Spleen (tissue), 11 donors: Measurements from ENCODE around the gene RHEB. TPM values are rescaled to one million over a fixed set of nuclear protein-coding genes. Genes with fewer than 3 reads are reported as not detected.

Experiments used
- DNase-seq: peaks from one replicate; pipeline ENCODE4 v3.0.0-alpha.2; 2020
- H3K27ac ChIP-seq, 8 donors: fragments of 200-600 bp; sonication (generic) in 7 of 8; 1 replicate in 4 of 8; 2 replicates in 4 of 8; pipeline versions ENCODE4 v1.5.0 to v1.8.0; 2016 to 2021; ENCODE audit warnings: inconsistent platforms in 4 of 8, mild to moderate bottlenecking in 4 of 8, moderate library complexity in 1 of 8
- H3K27me3 ChIP-seq, 7 donors: fragments of 200-600 bp; sonication (generic) in 6 of 7; replicated peaks in 1 of 7; 1 replicate in 4 of 7; 2 replicates in 3 of 7; pipeline versions ENCODE4 v1.5.0 to v1.8.0; 2016 to 2021; ENCODE audit warnings: inconsistent platforms in 3 of 7, mild to moderate bottlenecking in 1 of 7
- H3K36me3 ChIP-seq, 6 donors: fragments of 200-600 bp; sonication (generic) in 5 of 6; 1 replicate in 4 of 6; 2 replicates in 2 of 6; pipeline versions ENCODE4 v1.5.0 to v1.8.0; 2016 to 2021; ENCODE audit warnings: inconsistent platforms in 2 of 6
- H3K4me1 ChIP-seq, 6 donors: fragments of 200-600 bp; sonication (generic) in 5 of 6; 1 replicate in 3 of 6; 2 replicates in 3 of 6; pipeline versions ENCODE4 v1.5.0 to v1.8.0; 2016 to 2021; ENCODE audit warnings: inconsistent platforms in 3 of 6
- H3K4me3 ChIP-seq, 8 donors: fragments of 200-600 bp; sonication (generic) in 7 of 8; 1 replicate in 4 of 8; 2 replicates in 4 of 8; pipeline versions ENCODE4 v1.5.0 to v1.8.0; 2016 to 2021; ENCODE audit warnings: inconsistent platforms in 4 of 8, mild to moderate bottlenecking in 4 of 8, moderate library complexity in 2 of 8
- H3K9me3 ChIP-seq, 8 donors: fragments of 200-600 bp; sonication (generic) in 7 of 8; 1 replicate in 4 of 8; 2 replicates in 4 of 8; pipeline versions ENCODE4 v1.5.0 to v1.8.0; 2016 to 2021; ENCODE audit warnings: inconsistent platforms in 4 of 8
- CTCF ChIP-seq, 11 experiments: fragments of 200-600 bp in 7 of 11; fragments of 450-650 bp in 4 of 11; sonication (generic) in 4 of 11; IDR thresholded peaks in 8 of 11; conservative IDR thresholded peaks in 3 of 11; 1 replicate in 7 of 11; 2 replicates in 4 of 11; pipeline versions ENCODE4 v1.4.0 to v1.8.0; 2016 to 2021; ENCODE audit warnings: antibody characterized with exemption in 11 of 11, inconsistent platforms in 4 of 11, mild to moderate bottlenecking in 1 of 11
- POLR2A ChIP-seq, 3 donors: fragments of 450-650 bp; IDR thresholded peaks; one replicate each; pipeline ENCODE4 v1.5.1; 2017; ENCODE audit warnings: antibody characterized with exemption in 3 of 3, mild to moderate bottlenecking in 1 of 3
- POLR2AphosphoS5 ChIP-seq, 3 donors: sonication (generic); formaldehyde crosslinking; IDR thresholded peaks; one replicate each; pipeline ENCODE4 v1.5.1; 2017; ENCODE audit warnings: antibody characterized with exemption in 3 of 3
- WGBS, 5 donors: extraction: QIAGEN DNeasy Blood & Tissue Kit in 3 of 5; methylation state at CpG; one replicate each; pipeline versions ENCODE4 v1.1.5 to v1.1.7; 2013 to 2018; 5-methylcytosine and 5-hydroxymethylcytosine counted together
- intact Hi-C: fragments of 100-400 bp; cut with DNase I; formaldehyde crosslinking; loops from one replicate; pipeline ENCODE4 v1.15.0; 2023; ENCODE audit warnings: low total_unique reads
- polyA plus RNA-seq, 3 donors: library from polyadenylated mRNA; stranded (reverse); fragments of 200-250 nt; gene quantifications; one replicate each; pipeline ENCODE4 v1.2.1, GENCODE V29; 2013
- total RNA-seq, 7 donors: library from RNA; depleted of rRNA in 3 of 7; stranded (reverse); fragments of >200 nt in 3 of 7; fragmentation: NEBNext Ultra II Directional in 4 of 7; extraction: Animal tissue kit (Norgen Biotek cat#: 25700) in 4 of 7; gene quantifications; one replicate each; pipeline versions ENCODE4 v1.1.0 to v1.2.1, GENCODE V29; 2016 to 2021
- donor health status: healthy with polysubstance abuse.
- donor health status: DM: no; HTN: no; CAD: no; lungs with moderate emphysema.
- donor health status: DM: no; HTN: no; CAD: no.
- donor health status: Bipolar disorder and iron deficiency.
- donor health status: healthy.
- donor health status: DM: no; HTN: no; CAD: no.
- donor health status: DM: yes; HTN: yes; CAD: no.

The RHEB gene
- total and polyA plus RNA-seq, 10 donors = 42.3 to 89.9 (median 72.5) TPM

- Histone ChIP-seq H3K9me3 (no peaks in the 10 kb centered on the region), H3K4me1 (peaks cover 11 to 86% (median 27%) of the 10 kb centered on the region in 6 donors), H3K36me3 (peaks cover 0 to 98% (median 44%) of the 10 kb centered on the region in 6 donors), H3K4me3 (no peak overlapping the region), H3K27ac (peak overlapping the region in 3 of 8 donors; percentile 16 to 54 (median 50)), H3K27me3 (no peaks in the 10 kb centered on the region)
- TF ChIP-seq POLR2A (IDR thresholded peaks at IDR 0.05) (no peak), CTCF (IDR thresholded peaks at IDR 0.05 in 8 of 11, conservative IDR thresholded peaks at IDR 0.05 in 3 of 11) (no peak), POLR2AphosphoS5 (IDR thresholded peaks at IDR 0.05) (no peak)
- DNase-seq = no peak
- WGBS, 5 donors = 94 to 97% (median 95%) methylated on average over 3 of the region's 3 CpGs
- intact Hi-C loops = no loop called here
These were observed 33.6 kb downstream of the RHEB start for GRCh38 chr7:151486074-151486473.

- H3K27me3 ChIP-seq = no peaks in the 10 kb centered on the region
- intact Hi-C loops = no loop called here
- H3K9me3 ChIP-seq = no peaks in the 10 kb centered on the region
- DNase-seq = no peak
- H3K36me3 ChIP-seq = peaks cover 0 to 96% (median 41%) of the 10 kb centered on the region in 6 donors
- peaks cover 11 to 77% (median 26%) of the 10 kb centered on the region in 6 donors for H3K4me1 ChIP-seq
- TF ChIP-seq POLR2AphosphoS5 (IDR thresholded peaks at IDR 0.05) (no peak), CTCF (IDR thresholded peaks at IDR 0.05 in 8 of 11, conservative IDR thresholded peaks at IDR 0.05 in 3 of 11) (no peak), POLR2A (IDR thresholded peaks at IDR 0.05) (no peak)
- H3K4me3 ChIP-seq = no peak overlapping the region
- WGBS, 5 donors = 39 to 48% (median 44%) methylated on average over 7 of the region's 7 CpGs
- peak overlapping the region in 7 of 8 donors; percentile 17 to 59 (median 50) for H3K27ac ChIP-seq
These were observed 34.6 kb downstream of the RHEB start for GRCh38 chr7:151484971-151485707.

GRCh38 chr7:151483711-151483983, 36.0 kb downstream of the RHEB start:
- Histone ChIP-seq H3K4me3 (no peak overlapping the region), H3K27me3 (no peaks in the 10 kb centered on the region), H3K36me3 (peaks cover 0 to 94% (median 38%) of the 10 kb centered on the region in 6 donors), H3K9me3 (no peaks in the 10 kb centered on the region), H3K27ac (peak overlapping the region in 2 of 8 donors; percentile 50 to 54), H3K4me1 (peaks cover 11 to 72% (median 22%) of the 10 kb centered on the region in 6 donors)
- 75 to 95% (median 89%) methylated on average over 1 of the region's 1 CpG for WGBS, 5 donors
- no peak for TF ChIP-seq CTCF (IDR thresholded peaks at IDR 0.05 in 8 of 11, conservative IDR thresholded peaks at IDR 0.05 in 3 of 11)
- no peak for TF ChIP-seq POLR2AphosphoS5 (IDR thresholded peaks at IDR 0.05)
- no peak for TF ChIP-seq POLR2A (IDR thresholded peaks at IDR 0.05)
- no peak for DNase-seq
- intact Hi-C loops = no loop called here

GRCh38 chr7:151482883-151483710, 36.6 kb downstream of the RHEB start:
- 94 to 96% (median 95%) methylated on average over 8 of the region's 8 CpGs for WGBS, 5 donors
- Histone ChIP-seq H3K36me3 (peaks cover 0 to 93% (median 35%) of the 10 kb centered on the region in 6 donors), H3K4me1 (peaks cover 11 to 66% (median 22%) of the 10 kb centered on the region in 6 donors), H3K4me3 (no peak overlapping the region), H3K27me3 (no peaks in the 10 kb centered on the region), H3K27ac (peak overlapping the region in 2 of 8 donors; percentile 7 to 50), H3K9me3 (no peaks in the 10 kb centered on the region)
- intact Hi-C loops = no loop called here
- no peak for DNase-seq
- no peak for TF ChIP-seq POLR2AphosphoS5 (IDR thresholded peaks at IDR 0.05)
- TF ChIP-seq POLR2A (IDR thresholded peaks at IDR 0.05) = no peak
- no peak for TF ChIP-seq CTCF (IDR thresholded peaks at IDR 0.05 in 8 of 11, conservative IDR thresholded peaks at IDR 0.05 in 3 of 11)
